HFF-Myc (cell line): ENCODE results near the gene NFATC2IP.

Experiments
- DNase-seq: peaks from one replicate; pipeline ENCODE4 v3.0.0-alpha.2; 2011; ENCODE audit warnings: low read depth; ENCODE audit errors: extremely low read depth
- H3K4me3 ChIP-seq: replicated peaks from 2 replicates; pipeline ENCODE4 v1.5.1; 2011; ENCODE audit warnings: low read depth, mild to moderate bottlenecking, control low read depth, low read length
- TF ChIP-seq, protein P1 (sequence below): IDR thresholded peaks from 2 replicates; pipeline ENCODE4 v1.5.1; 2012; ENCODE audit warnings: mild to moderate bottlenecking, low read depth, low read length, control low read depth; ENCODE audit errors: missing control alignments

NFATC2IP gene

DNA sequence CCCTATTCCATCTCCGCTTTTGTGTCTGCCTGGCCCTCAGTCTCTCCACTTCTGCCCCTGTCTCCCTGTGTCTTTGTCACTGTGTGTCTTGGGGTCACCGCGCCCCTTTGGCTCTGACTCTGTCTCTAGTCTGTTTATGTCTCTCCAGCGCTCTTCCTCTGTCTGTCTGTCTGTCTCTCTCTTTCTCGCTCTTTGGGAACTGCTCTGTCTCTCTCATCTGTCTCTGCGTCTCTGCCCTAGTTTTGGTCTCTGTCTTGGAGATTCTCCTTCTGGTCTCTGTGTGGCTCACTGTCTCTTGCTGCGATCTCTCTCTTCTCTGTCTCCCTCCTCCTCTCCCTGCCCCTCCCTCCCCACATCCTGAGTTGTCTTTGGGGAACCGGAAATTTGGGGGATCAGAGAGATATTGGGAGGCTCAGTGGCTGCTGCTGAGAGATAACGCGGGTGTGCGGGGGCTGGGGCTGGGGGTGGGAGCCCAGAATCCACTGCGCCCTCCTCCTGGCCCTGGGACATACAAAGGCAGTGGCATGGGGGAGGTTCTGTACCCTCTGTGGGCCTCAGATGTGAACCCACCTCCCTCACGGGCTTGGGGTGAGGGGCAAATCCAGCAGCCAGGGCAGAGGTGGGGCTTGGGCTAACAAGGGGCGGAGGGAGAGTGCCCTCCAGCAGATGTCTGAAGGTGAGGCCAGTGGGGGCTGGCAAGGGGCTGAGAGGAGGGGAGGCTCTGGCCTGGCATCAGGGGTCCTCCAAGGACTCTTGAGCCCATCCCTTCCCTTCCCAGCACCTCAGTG lies 58.5 kb downstream of the NFATC2IP start:
- TF ChIP-seq, protein P1, sequence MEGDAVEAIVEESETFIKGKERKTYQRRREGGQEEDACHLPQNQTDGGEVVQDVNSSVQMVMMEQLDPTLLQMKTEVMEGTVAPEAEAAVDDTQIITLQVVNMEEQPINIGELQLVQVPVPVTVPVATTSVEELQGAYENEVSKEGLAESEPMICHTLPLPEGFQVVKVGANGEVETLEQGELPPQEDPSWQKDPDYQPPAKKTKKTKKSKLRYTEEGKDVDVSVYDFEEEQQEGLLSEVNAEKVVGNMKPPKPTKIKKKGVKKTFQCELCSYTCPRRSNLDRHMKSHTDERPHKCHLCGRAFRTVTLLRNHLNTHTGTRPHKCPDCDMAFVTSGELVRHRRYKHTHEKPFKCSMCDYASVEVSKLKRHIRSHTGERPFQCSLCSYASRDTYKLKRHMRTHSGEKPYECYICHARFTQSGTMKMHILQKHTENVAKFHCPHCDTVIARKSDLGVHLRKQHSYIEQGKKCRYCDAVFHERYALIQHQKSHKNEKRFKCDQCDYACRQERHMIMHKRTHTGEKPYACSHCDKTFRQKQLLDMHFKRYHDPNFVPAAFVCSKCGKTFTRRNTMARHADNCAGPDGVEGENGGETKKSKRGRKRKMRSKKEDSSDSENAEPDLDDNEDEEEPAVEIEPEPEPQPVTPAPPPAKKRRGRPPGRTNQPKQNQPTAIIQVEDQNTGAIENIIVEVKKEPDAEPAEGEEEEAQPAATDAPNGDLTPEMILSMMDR, result no peak
- no peak for DNase-seq
- H3K4me3 ChIP-seq, result no peak overlapping the region

DNA sequence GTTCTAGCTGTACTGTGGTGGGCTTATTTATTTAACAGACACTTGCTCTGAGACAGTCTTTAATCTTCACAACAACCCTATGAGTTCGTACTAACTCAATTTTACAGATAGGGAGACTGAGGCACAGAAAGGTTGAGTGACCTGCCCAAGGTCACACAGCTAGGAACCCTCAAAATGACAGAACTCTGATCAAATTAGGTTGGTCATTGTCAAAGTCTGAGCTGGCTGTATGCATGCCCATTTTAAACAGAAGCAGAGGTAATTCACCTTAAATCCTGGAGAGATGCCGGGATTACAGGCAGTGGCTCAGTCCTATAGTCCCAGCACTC lies 59.1 kb downstream of the NFATC2IP start:
- DNase-seq, result no peak
- H3K4me3 ChIP-seq, result no peak overlapping the region
- TF ChIP-seq, protein P1, result no peak

DNA sequence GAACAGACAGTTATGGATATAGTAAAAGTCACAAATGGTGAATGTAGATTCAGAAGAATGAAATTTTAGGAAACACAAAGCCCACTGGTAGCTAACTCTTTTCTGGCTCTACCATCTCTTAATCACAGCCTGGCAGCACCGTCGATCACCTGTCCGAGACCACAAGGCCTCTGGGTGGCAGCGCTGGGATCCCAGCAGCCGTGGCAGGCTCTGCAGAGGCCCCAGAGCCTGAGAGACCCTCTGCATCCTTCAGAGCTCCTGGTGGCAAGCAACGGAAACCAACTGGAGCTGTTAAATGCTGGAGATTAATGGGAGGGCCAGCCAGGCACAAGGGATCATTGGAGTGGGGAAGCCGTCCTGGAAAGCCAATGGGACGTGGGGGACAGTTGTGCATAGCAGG lies 60.4 kb downstream of the NFATC2IP start:
- TF ChIP-seq, protein P1, result no peak
- no peak overlapping the region for H3K4me3 ChIP-seq
- no peak for DNase-seq

DNA sequence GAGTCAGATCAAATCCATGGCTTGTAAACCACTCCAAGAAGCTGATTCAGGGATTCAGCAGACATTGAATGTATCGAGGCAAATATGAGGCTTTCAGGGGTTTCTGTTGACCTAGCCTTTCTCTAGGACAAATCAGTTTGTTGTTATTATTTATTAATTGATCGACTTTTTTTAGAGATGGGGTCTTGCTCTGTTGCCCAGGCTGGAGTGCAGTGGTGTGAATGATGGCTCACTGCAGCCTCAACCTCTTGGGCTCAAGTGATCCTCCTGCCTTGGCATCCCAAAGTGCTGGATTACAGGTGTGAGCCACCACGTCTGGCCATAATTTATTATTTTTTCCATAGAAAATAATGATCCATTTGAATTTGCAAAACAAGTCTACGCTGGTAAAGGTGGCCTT lies 61.1 kb downstream of the NFATC2IP start:
- no peak overlapping the region for H3K4me3 ChIP-seq
- TF ChIP-seq, protein P1, result no peak
- DNase-seq, result no peak

DNA sequence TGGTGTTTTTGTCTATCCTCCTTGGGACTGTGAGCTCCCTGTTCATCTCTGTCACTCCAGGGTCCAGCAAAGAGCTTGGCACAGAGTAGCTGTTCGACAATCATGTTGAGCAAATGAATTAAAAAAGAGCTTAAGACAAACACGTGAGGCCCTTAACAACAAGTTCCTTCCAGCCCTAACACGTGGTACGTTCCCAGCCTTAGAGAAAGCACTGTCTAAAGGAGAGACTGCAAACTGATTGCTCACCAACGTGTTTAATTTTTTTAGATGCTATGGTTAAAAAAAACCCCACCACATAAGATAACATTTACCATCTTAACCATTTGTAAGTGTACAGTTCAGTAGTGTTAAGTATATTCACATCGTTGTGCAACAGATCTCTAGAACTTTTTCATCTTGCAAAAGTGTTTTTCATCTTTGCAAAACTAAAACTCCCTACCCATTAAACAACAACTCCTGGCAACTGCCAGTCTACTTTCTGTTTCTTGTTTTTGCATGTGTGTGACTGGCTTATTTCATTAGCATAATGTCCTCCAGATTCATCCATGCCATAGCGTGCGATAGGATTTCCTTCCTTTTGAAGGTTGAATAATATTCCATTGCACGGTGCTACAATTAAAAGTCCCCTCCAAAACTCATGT lies 62.3 kb downstream of the NFATC2IP start:
- H3K4me3 ChIP-seq, result no peak overlapping the region
- DNase-seq, result no peak
- TF ChIP-seq, protein P1, result no peak

DNA sequence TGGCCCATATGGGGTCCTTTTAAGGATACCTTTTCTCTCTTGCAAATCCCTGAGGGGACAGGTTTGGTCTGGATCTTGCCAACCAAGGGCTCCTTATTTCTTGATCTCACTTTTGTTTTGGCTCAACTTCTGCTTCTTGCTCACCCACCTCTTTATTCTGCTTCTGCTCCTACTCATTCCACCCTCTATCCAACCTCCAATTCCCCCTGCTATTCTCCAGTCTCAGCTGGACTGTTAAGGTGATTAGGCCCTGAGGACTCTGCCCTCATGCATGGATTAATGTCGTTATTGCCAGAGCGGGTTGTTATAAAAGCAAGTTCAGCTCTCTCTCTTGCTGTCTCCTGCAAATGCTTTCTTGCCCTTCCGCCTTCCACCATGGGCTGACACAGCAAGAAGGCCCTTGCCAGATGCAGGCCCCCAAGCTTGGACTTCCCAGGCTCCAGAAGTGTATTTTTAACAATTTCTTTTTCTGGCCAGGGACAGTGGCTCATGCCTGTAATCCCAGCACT lies 63.9 kb downstream of the NFATC2IP start:
- TF ChIP-seq, protein P1, result no peak
- no peak overlapping the region for H3K4me3 ChIP-seq
- no peak for DNase-seq
